SH-SY5Y (cell line): ENCODE measurements around the gene C1D.

ENCODE experiments used
- GATA2 ChIP-seq: IDR thresholded peaks from 2 replicates; pipeline ENCODE4 v1.6.1; 2011; ENCODE audit warnings: mild to moderate bottlenecking, low read depth, low read length
- GATA3 ChIP-seq: IDR thresholded peaks from 2 replicates; pipeline ENCODE4 v1.6.1; 2011; ENCODE audit warnings: low read depth, mild to moderate bottlenecking, low read length, moderate library complexity

C1D gene

GRCh38 chr2:67997528-67997900, 65.3 kb downstream of the C1D start:
- TF ChIP-seq GATA2: no peak
- TF ChIP-seq GATA3: no peak

GRCh38 chr2:67996772-67997527, 65.9 kb downstream of the C1D start:
- no peak for TF ChIP-seq GATA2

- no peak for TF ChIP-seq GATA3
- TF ChIP-seq GATA2: no peak
Measured at GRCh38 chr2:67994716-67995115, 68.1 kb downstream of the C1D start.

GRCh38 chr2:67993329-67993728, 69.5 kb downstream of the C1D start:
- TF ChIP-seq GATA3 (no peak), GATA2 (no peak)

GRCh38 chr2:67991456-67991855, 71.3 kb downstream of the C1D start:
- no peak for TF ChIP-seq GATA3
- no peak for TF ChIP-seq GATA2
